Effector CD4-positive, alpha-beta T cell (primary cell): ENCODE measurements around the gene MEIOSIN.

Source experiments
- DNase-seq: peaks from one replicate; pipeline ENCODE4 v3.0.0-alpha.2; 2020

The MEIOSIN gene

DNA sequence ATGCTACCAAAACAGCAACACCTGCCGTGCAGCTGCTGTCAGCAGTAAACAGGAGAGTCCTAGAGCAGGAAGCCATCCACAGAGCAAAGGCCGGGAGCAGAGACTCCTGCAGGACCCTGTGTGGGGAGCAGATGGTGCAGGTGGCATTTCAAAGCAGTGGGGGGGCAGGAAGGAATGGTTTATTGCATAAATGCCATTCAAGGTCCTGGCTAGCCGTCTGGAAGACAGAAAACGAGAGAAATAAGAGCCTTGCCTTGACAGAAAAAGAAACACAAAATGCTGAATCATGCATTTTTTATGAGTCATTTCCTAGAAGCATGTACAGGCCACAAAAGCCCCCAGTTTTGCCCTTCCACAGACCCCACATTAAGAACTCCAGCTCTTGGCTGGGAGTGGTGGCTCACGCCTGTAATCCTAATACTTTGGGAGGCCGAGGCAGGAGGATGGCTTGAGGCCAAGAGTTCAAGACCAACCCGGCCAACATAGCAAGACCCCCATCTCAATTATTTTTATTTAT is 76.5 kb downstream of the MEIOSIN start:
- DNase-seq, result no peak

DNA sequence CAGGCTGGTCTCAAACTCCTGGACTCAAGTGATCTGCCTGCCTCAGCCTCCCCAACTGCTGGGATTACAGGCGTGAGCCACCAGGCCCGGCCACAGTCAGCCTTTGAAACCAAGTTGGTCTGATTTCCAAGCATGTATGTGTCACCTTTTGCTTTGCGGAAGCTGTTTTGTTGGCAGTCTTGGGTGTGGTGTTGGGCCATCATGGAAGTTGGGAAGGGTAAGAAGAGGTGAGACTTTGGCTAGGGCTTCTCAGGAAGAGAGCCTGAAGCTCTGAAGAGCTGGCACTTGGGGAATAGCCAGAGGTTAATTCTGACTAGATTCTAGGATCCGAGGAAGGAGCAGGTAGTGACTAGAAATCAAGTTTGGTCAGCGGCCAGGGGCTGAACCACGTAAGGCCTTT is 79.1 kb downstream of the MEIOSIN start:
- no peak for DNase-seq
